ENCODE results near the gene AIMP1. TPM values are rescaled to one million over a fixed set of nuclear protein-coding genes. Genes with fewer than 3 reads are reported as not detected.
"Not testable (repeated sequence)": the region's sequence is repeated elsewhere in the genome, so short reads cannot be mapped to it uniquely, and the experiment has no call there.

The AIMP1 gene
- total and polyA plus RNA-seq, 9 donors: 19.7 to 46.5 (median 39.4) TPM

GRCh38 chr4:106395582-106395981 is 79.2 kb downstream of the AIMP1 start:
- Histone ChIP-seq H3K4me1 (ENCODE audit: insufficient read depth) (no peaks in the 10 kb centered on the region), H3K27me3 (no peaks in the 10 kb centered on the region), H3K4me3 (no peak overlapping the region), H3K27ac (no peak overlapping the region), H3K36me3 (no peaks in the 10 kb centered on the region), H3K9me3 (no peaks in the 10 kb centered on the region)
- intact Hi-C loops (cut with DNase I): no loop called here
- WGBS, 3 donors: 89 to 94% (median 90%) methylated on average over 2 of the region's 2 CpGs
- no peak for DNase-seq
- TF ChIP-seq EP300 (IDR thresholded peaks at IDR 0.05) (no peak), CTCF (IDR thresholded peaks at IDR 0.05) (no peak), POLR2A (IDR thresholded peaks at IDR 0.05) (no peak)

- H3K27ac ChIP-seq; H3K36me3 ChIP-seq; H3K27me3 ChIP-seq; H3K9me3 ChIP-seq; DNase-seq; H3K4me1 ChIP-seq (ENCODE audit: insufficient read depth); intact Hi-C loops (cut with DNase I); H3K4me3 ChIP-seq: not testable (repeated sequence)
- WGBS, 3 donors: 76 to 86% (median 79%) methylated on average over 2 to 4 of the region's 4 CpGs
Measured at GRCh38 chr4:106398898-106399297, 82.5 kb downstream of the AIMP1 start.

Other genes starting within 250 kb of the AIMP1 start
- gene TBCK, start 341 bp upstream of the AIMP1 start, total RNA-seq: 10 to 100 TPM; 34.0 to 50.1 (median 41.3) TPM
- 10 to 100 TPM; 13.6 to 22.3 TPM for gene TBCK, start 341 bp upstream of the AIMP1 start, polyA plus RNA-seq
- not detected for gene GIMD1, start 52.2 kb downstream of the AIMP1 start, total RNA-seq
- not detected for gene GIMD1, start 52.2 kb downstream of the AIMP1 start, polyA plus RNA-seq

Measured in ovary (tissue), 9 donors.